Body of pancreas (tissue), 4 donors: ENCODE results near the gene ADCY3. TPM values are rescaled to one million over a fixed set of nuclear protein-coding genes. Genes with fewer than 3 reads are reported as not detected.
A peak's percentile ranks its signal among the peaks of the same experiment; 100 is the strongest.

ENCODE experiments used
- ATAC-seq: fragments of 150-250 bp; one replicate; pipeline ENCODE4 v1.9.1; 2016
- DNase-seq, 4 donors: peaks; one replicate each; pipeline ENCODE4 v3.0.0-alpha.2; 2019
- H3K27ac ChIP-seq, 4 donors: fragments of 200-600 bp; sonication (generic); 1 replicate in 3 of 4; 2 replicates in 1 of 4; pipeline versions ENCODE4 v1.5.1 to v1.6.1; 2016 to 2019; ENCODE audit warnings: mild to moderate bottlenecking in 1 of 4, mixed read lengths in 1 of 4, moderate library complexity in 1 of 4
- H3K27me3 ChIP-seq, 2 donors: fragments of 200-600 bp; sonication (generic); one replicate each; pipeline ENCODE4 v1.6.0; 2016; ENCODE audit warnings: mild to moderate bottlenecking in 1 of 2
- H3K36me3 ChIP-seq, 2 donors: fragments of 200-600 bp; sonication (generic); replicated peaks in 1 of 2; 2 replicates each; pipeline ENCODE4 v1.5.1; 2016; ENCODE audit warnings: low read depth in 2 of 2; ENCODE audit not compliant: insufficient read depth in 1 of 2
- H3K4me1 ChIP-seq: fragments of 200-600 bp; sonication (generic); one replicate; pipeline ENCODE4 v1.6.0; 2016
- H3K4me3 ChIP-seq, 2 donors: fragments of 200-600 bp; sonication (generic); 1 replicate in 1 of 2; 2 replicates in 1 of 2; pipeline ENCODE4 v1.5.1; 2016 to 2019
- H3K9me3 ChIP-seq, 3 donors: fragments of 200-600 bp; sonication (generic); 1 replicate in 2 of 3; 2 replicates in 1 of 3; pipeline ENCODE4 v1.5.1; 2016
- CTCF ChIP-seq, 7 experiments: fragments of 450-650 bp in 4 of 7; fragments of 200-600 bp in 3 of 7; sonication (generic) in 3 of 7; IDR thresholded peaks; one replicate each; pipeline ENCODE4 v1.5.1; 2016 to 2019; ENCODE audit warnings: antibody characterized with exemption in 7 of 7
- POLR2A ChIP-seq, 3 donors: fragments of 450-650 bp; IDR thresholded peaks; one replicate each; pipeline ENCODE4 v1.6.1; 2016; ENCODE audit warnings: antibody characterized with exemption in 3 of 3, mild to moderate bottlenecking in 2 of 3
- WGBS, 2 donors: methylation state at CpG; one replicate each; pipeline ENCODE4 v1.1.5; 2017; 5-methylcytosine and 5-hydroxymethylcytosine counted together
- intact Hi-C: fragments of 100-400 bp; cut with DNase I; formaldehyde crosslinking; loops from one replicate; pipeline ENCODE4 v1.15.1; 2023
- total RNA-seq, 2 donors: library from RNA; depleted of rRNA; stranded (reverse); fragments of >200 nt; gene quantifications; one replicate each; pipeline ENCODE4 v1.1.0, GENCODE V29; 2016

The ADCY3 gene
- total RNA-seq, 2 donors from 2014 or later = 17.1 to 63.9 TPM

- peak overlapping the region in 3 of 4 donors; percentile 4 to 51 (median 14) for H3K27ac ChIP-seq
- peak; percentile 36 for ATAC-seq
- no peaks in the 10 kb centered on the region for H3K4me1 ChIP-seq
- no peak overlapping the region for H3K4me3 ChIP-seq
- DNase-seq = peak in 2 of 4 donors; percentile 24 to 34
- H3K9me3 ChIP-seq = no peaks in the 10 kb centered on the region
- WGBS, 2 donors = 87 to 92% methylated on average over 4 of the region's 4 CpGs
- no peak for TF ChIP-seq CTCF (IDR thresholded peaks at IDR 0.05)
- no peak for TF ChIP-seq POLR2A (IDR thresholded peaks at IDR 0.05)
- no peaks in the 10 kb centered on the region for H3K27me3 ChIP-seq
- intact Hi-C loops = no loop called here
- H3K36me3 ChIP-seq = no peaks in the 10 kb centered on the region
Measured at GRCh38 chr2:24855726-24856125, 64.3 kb downstream of the ADCY3 start.

- no peaks in the 10 kb centered on the region for H3K4me1 ChIP-seq
- H3K4me3 ChIP-seq = no peak overlapping the region
- no peaks in the 10 kb centered on the region for H3K9me3 ChIP-seq
- ATAC-seq (peak; percentile 31), DNase-seq (no peak)
- H3K27me3 ChIP-seq = no peaks in the 10 kb centered on the region
- WGBS, 2 donors = 78 to 88% methylated on average over 8 of the region's 8 CpGs
- no peak for TF ChIP-seq POLR2A (IDR thresholded peaks at IDR 0.05)
- H3K36me3 ChIP-seq = no peaks in the 10 kb centered on the region
- intact Hi-C loops = no loop called here
- H3K27ac ChIP-seq = peak overlapping the region in 2 of 4 donors; percentile 4 to 51
Measured at GRCh38 chr2:24855022-24855622, 64.9 kb downstream of the ADCY3 start.

- Histone ChIP-seq H3K27ac (peak overlapping the region in 1 of 4 donors; percentile 29), H3K4me3 (no peak overlapping the region), H3K36me3 (no peaks in the 10 kb centered on the region), H3K27me3 (no peaks in the 10 kb centered on the region), H3K9me3 (no peaks in the 10 kb centered on the region), H3K4me1 (no peaks in the 10 kb centered on the region)
- WGBS, 2 donors = 71 to 74% methylated on average over 3 of the region's 3 CpGs
- TF ChIP-seq POLR2A (IDR thresholded peaks at IDR 0.05) (no peak), CTCF (IDR thresholded peaks at IDR 0.05) (no peak)
- no peak for ATAC-seq
- intact Hi-C loops = no loop called here
- DNase-seq = no peak
Measured at GRCh38 chr2:24853996-24854395, 66.0 kb downstream of the ADCY3 start.

GRCh38 chr2:24853046-24853445 lies 67.0 kb downstream of the ADCY3 start:
- H3K36me3 ChIP-seq = no peaks in the 10 kb centered on the region
- H3K27me3 ChIP-seq = no peaks in the 10 kb centered on the region
- TF ChIP-seq POLR2A (IDR thresholded peaks at IDR 0.05) = no peak
- no peak for TF ChIP-seq CTCF (IDR thresholded peaks at IDR 0.05)
- intact Hi-C loops = no loop called here
- WGBS, 2 donors = 88% methylated on average over 3 to 9 of the region's 9 CpGs
- no peak overlapping the region for H3K4me3 ChIP-seq
- DNase-seq (no peak), ATAC-seq (no peak)
- no peaks in the 10 kb centered on the region for H3K4me1 ChIP-seq
- H3K9me3 ChIP-seq = no peaks in the 10 kb centered on the region
- H3K27ac ChIP-seq = no peak overlapping the region

- TF ChIP-seq CTCF (IDR thresholded peaks at IDR 0.05) = no peak
- no peak for TF ChIP-seq POLR2A (IDR thresholded peaks at IDR 0.05)
- H3K36me3 ChIP-seq = no peaks in the 10 kb centered on the region
- H3K4me3 ChIP-seq = no peak overlapping the region
- intact Hi-C loops = no loop called here
- H3K27me3 ChIP-seq = no peaks in the 10 kb centered on the region
- WGBS, 2 donors = 85% methylated on average over 23 of the region's 23 CpGs; no CpG with 5 or more reads in 1 of the 2 donors
- H3K27ac ChIP-seq = no peak overlapping the region
- H3K9me3 ChIP-seq = no peaks in the 10 kb centered on the region
- ATAC-seq (no peak), DNase-seq (no peak)
- no peaks in the 10 kb centered on the region for H3K4me1 ChIP-seq
Measured at GRCh38 chr2:24852431-24853020, 67.5 kb downstream of the ADCY3 start.
